Measurements from ENCODE around the gene CELA3B.
"Not testable (repeated sequence)": the region's sequence is repeated elsewhere in the genome, so short reads cannot be mapped to it uniquely, and the experiment has no call there.

The CELA3B gene

GRCh38 chr1:21944733-21945073 lies 32.1 kb upstream of the CELA3B start:
- DNase-seq, result no peak

GRCh38 chr1:21946836-21947587 lies 29.8 kb upstream of the CELA3B start:
- no peak for DNase-seq

GRCh38 chr1:21950734-21951133 lies 26.1 kb upstream of the CELA3B start:
- no peak for DNase-seq

GRCh38 chr1:21951226-21951870 lies 25.5 kb upstream of the CELA3B start:
- DNase-seq, result no peak

- no peak for DNase-seq
These were observed 23.9 kb upstream of the CELA3B start for GRCh38 chr1:21952786-21953520.

GRCh38 chr1:21955058-21955457 lies 21.8 kb upstream of the CELA3B start:
- no peak for DNase-seq

- DNase-seq, result no peak
These were observed 21.1 kb upstream of the CELA3B start for GRCh38 chr1:21955501-21956281.

- peak; percentile 59 to 67 for DNase-seq
These were observed 19.9 kb upstream of the CELA3B start for GRCh38 chr1:21956720-21957552.

GRCh38 chr1:21961337-21961736 lies 15.5 kb upstream of the CELA3B start:
- DNase-seq, result no peak

- DNase-seq, result no peak
These were observed 15.0 kb upstream of the CELA3B start for GRCh38 chr1:21961799-21962198.

GRCh38 chr1:21963477-21964217 lies 13.2 kb upstream of the CELA3B start:
- peak; percentile 91 to 95 for DNase-seq

- no peak for DNase-seq
These were observed 10.4 kb upstream of the CELA3B start for GRCh38 chr1:21966247-21967000.

GRCh38 chr1:21967216-21967615 lies 9.6 kb upstream of the CELA3B start:
- not testable (repeated sequence) for DNase-seq

- not testable (repeated sequence) for DNase-seq
These were observed 7.8 kb upstream of the CELA3B start for GRCh38 chr1:21969066-21969465.

GRCh38 chr1:21970523-21970922 lies 6.3 kb upstream of the CELA3B start:
- DNase-seq, result not testable (repeated sequence)

- not testable (repeated sequence) for DNase-seq
These were observed 3.8 kb upstream of the CELA3B start for GRCh38 chr1:21972973-21973441.

GRCh38 chr1:21973948-21974347 lies 2.9 kb upstream of the CELA3B start:
- not testable (repeated sequence) for DNase-seq

GRCh38 chr1:21974699-21975098 lies 2.1 kb upstream of the CELA3B start:
- not testable (repeated sequence) for DNase-seq

- DNase-seq, result not testable (repeated sequence)
These were observed 1.5 kb upstream of the CELA3B start for GRCh38 chr1:21975296-21975695.

- DNase-seq, result not testable (repeated sequence)
These were observed 1.4 kb downstream of the CELA3B start for GRCh38 chr1:21978209-21978608.
